DND-41 (cell line): ENCODE results near the gene THSD7A.

Experiments used
- ATAC-seq: fragments of 200-7000 bp; cut with Tn5 transposase; 3 replicates; pipeline ENCODE4 v1.9.1; 2021; ENCODE audit warnings: low read depth; ENCODE audit not compliant: insufficient read depth
- DNase-seq: peaks from one replicate; pipeline ENCODE4 v3.0.0-alpha.2; 2020
- H2AFZ ChIP-seq: 2 replicates; pipeline ENCODE4 v1.6.0; 2012; ENCODE audit warnings: low read depth, low read length
- H3K27ac ChIP-seq: 2 replicates; pipeline ENCODE4 v1.5.1; 2012; ENCODE audit warnings: low read length, inconsistent platforms
- H3K27me3 ChIP-seq: fragments of 200-600 bp; sonication (generic); 2 replicates; pipeline ENCODE4 v1.6.0; 2012; ENCODE audit warnings: low read length, mild to moderate bottlenecking, inconsistent platforms; ENCODE audit not compliant: insufficient read depth, poor library complexity
- H3K36me3 ChIP-seq: 2 replicates; pipeline ENCODE4 v1.5.1; 2012; ENCODE audit warnings: low read length, inconsistent platforms; ENCODE audit not compliant: insufficient read depth
- H3K4me1 ChIP-seq: 2 replicates; pipeline ENCODE4 v1.5.1; 2012; ENCODE audit warnings: mild to moderate bottlenecking, low read length; ENCODE audit not compliant: insufficient read depth
- H3K4me2 ChIP-seq: 2 replicates; pipeline ENCODE4 v1.6.0; 2012; ENCODE audit warnings: mild to moderate bottlenecking, moderate library complexity, low read length, inconsistent platforms; ENCODE audit not compliant: insufficient read depth
- H3K4me3 ChIP-seq, 2 experiments: fragments of 200-600 bp in 1 of 2; shearing (Covaris generic) in 1 of 2; 2 replicates each; pipeline ENCODE4 v1.5.1; 2012 to 2016; ENCODE audit warnings: inconsistent platforms in 2 of 2, low read length in 2 of 2, mild to moderate bottlenecking in 2 of 2, low read depth in 1 of 2, moderate library complexity in 1 of 2
- H3K79me2 ChIP-seq: 2 replicates; pipeline ENCODE4 v1.6.0; 2012; ENCODE audit warnings: low read length, inconsistent platforms; ENCODE audit not compliant: insufficient read depth
- H3K9ac ChIP-seq: 2 replicates; pipeline ENCODE4 v1.6.0; 2012; ENCODE audit warnings: low read depth, mild to moderate bottlenecking, inconsistent platforms, low read length, moderate library complexity
- H3K9me3 ChIP-seq: 2 replicates; pipeline ENCODE4 v1.5.1; 2012; ENCODE audit warnings: low read length, moderate library complexity, mild to moderate bottlenecking, inconsistent platforms; ENCODE audit not compliant: insufficient read depth, severe bottlenecking
- H4K20me1 ChIP-seq: 2 replicates; pipeline ENCODE4 v1.6.0; 2012; ENCODE audit warnings: low read length; ENCODE audit not compliant: insufficient read depth
- CTCF ChIP-seq: IDR thresholded peaks from 2 replicates; pipeline ENCODE4 v1.5.1; 2012; ENCODE audit warnings: borderline replicate concordance, low read length, moderate library complexity, mild to moderate bottlenecking; ENCODE audit not compliant: poor library complexity, severe bottlenecking; ENCODE audit errors: extremely low read depth
- EZH2 ChIP-seq: IDR thresholded peaks from 3 replicates; pipeline ENCODE4 v1.6.1; 2012; ENCODE audit warnings: borderline replicate concordance, low read depth, mild to moderate bottlenecking, moderate library complexity, low read length, inconsistent platforms; ENCODE audit not compliant: severe bottlenecking

THSD7A gene

GRCh38 chr7:11792166-11792565, 39.8 kb downstream of the THSD7A start:
- H3K9me3 ChIP-seq: no peaks in the 10 kb centered on the region
- H3K27me3 ChIP-seq: no peaks in the 10 kb centered on the region
- no peak overlapping the region for H3K4me3 ChIP-seq
- no peak overlapping the region for H3K27ac ChIP-seq
- H2AFZ ChIP-seq: no peak overlapping the region
- no peaks in the 10 kb centered on the region for H4K20me1 ChIP-seq
- no peaks in the 10 kb centered on the region for H3K36me3 ChIP-seq
- DNase-seq (no peak), ATAC-seq (no peak)
- no peaks in the 10 kb centered on the region for H3K4me1 ChIP-seq
- no peak overlapping the region for H3K4me2 ChIP-seq
- TF ChIP-seq EZH2: no peak
- TF ChIP-seq CTCF: no peak
- no peak overlapping the region for H3K9ac ChIP-seq
- H3K79me2 ChIP-seq: no peaks in the 10 kb centered on the region

GRCh38 chr7:11788568-11788967, 43.4 kb downstream of the THSD7A start:
- ATAC-seq (no peak), DNase-seq (no peak)
- H4K20me1 ChIP-seq: no peaks in the 10 kb centered on the region
- no peaks in the 10 kb centered on the region for H3K27me3 ChIP-seq
- TF ChIP-seq EZH2 (no peak), CTCF (no peak)
- no peak overlapping the region for H3K9ac ChIP-seq
- no peaks in the 10 kb centered on the region for H3K36me3 ChIP-seq
- H3K27ac ChIP-seq: no peak overlapping the region
- H3K4me2 ChIP-seq: no peak overlapping the region
- H3K4me3 ChIP-seq: no peak overlapping the region
- no peaks in the 10 kb centered on the region for H3K9me3 ChIP-seq
- no peak overlapping the region for H2AFZ ChIP-seq
- H3K79me2 ChIP-seq: no peaks in the 10 kb centered on the region
- no peaks in the 10 kb centered on the region for H3K4me1 ChIP-seq

GRCh38 chr7:11787534-11787933, 44.5 kb downstream of the THSD7A start:
- no peak for ATAC-seq
- no peak overlapping the region for H3K27ac ChIP-seq

More at GRCh38 chr7:11787534-11787933, 44.5 kb downstream of the THSD7A start:
- DNase-seq: no peak
- Histone ChIP-seq H3K4me2 (no peak overlapping the region), H4K20me1 (no peaks in the 10 kb centered on the region), H2AFZ (no peak overlapping the region), H3K27me3 (no peaks in the 10 kb centered on the region), H3K4me3 (no peak overlapping the region), H3K4me1 (no peaks in the 10 kb centered on the region), H3K36me3 (no peaks in the 10 kb centered on the region), H3K79me2 (no peaks in the 10 kb centered on the region), H3K9me3 (no peaks in the 10 kb centered on the region), H3K9ac (no peak overlapping the region)
- TF ChIP-seq EZH2 (no peak), CTCF (no peak)
